ENCODE measurements around the gene IGFL1. TPM values are rescaled to one million over a fixed set of nuclear protein-coding genes. Genes with fewer than 3 reads are reported as not detected.
A peak's percentile ranks its signal among the peaks of the same experiment; 100 is the strongest.
"Not testable (repeated sequence)": the region's sequence is repeated elsewhere in the genome, so short reads cannot be mapped to it uniquely, and the experiment has no call there.

IGFL1 gene
- total RNA-seq, 3 donors from 2014 or later = not detected

- Histone ChIP-seq H3K27me3 (peaks cover 0 to 13% of the 10 kb centered on the region in 2 donors), H3K4me1 (no peaks in the 10 kb centered on the region), H3K9me3 (no peaks in the 10 kb centered on the region), H3K4me3 (no peak overlapping the region), H3K27ac (no peak overlapping the region), H3K36me3 (no peaks in the 10 kb centered on the region)
- intact Hi-C loops (cut with DNase I; ENCODE audit: low total_unique reads) = no loop called here
- TF ChIP-seq POLR2AphosphoS5 (IDR thresholded peaks at IDR 0.05) = peak in 2 of 3 donors; percentile 14 to 39
- TF ChIP-seq CTCF (IDR thresholded peaks at IDR 0.05) = no peak
- no peak for TF ChIP-seq POLR2A (IDR thresholded peaks at IDR 0.05)
- peak; percentile 73 to 85 for DNase-seq (ENCODE audit: low spot score in 2 of 2)
Observed at GRCh38 chr19:46221981-46222610, 7.4 kb upstream of the IGFL1 start.

GRCh38 chr19:46223787-46224186 is 5.8 kb upstream of the IGFL1 start:
- H3K27ac ChIP-seq; H3K4me1 ChIP-seq; H3K27me3 ChIP-seq; DNase-seq (ENCODE audit: low spot score in 2 of 2); intact Hi-C loops (cut with DNase I; ENCODE audit: low total_unique reads); H3K9me3 ChIP-seq; H3K4me3 ChIP-seq; H3K36me3 ChIP-seq: not testable (repeated sequence)

DNA sequence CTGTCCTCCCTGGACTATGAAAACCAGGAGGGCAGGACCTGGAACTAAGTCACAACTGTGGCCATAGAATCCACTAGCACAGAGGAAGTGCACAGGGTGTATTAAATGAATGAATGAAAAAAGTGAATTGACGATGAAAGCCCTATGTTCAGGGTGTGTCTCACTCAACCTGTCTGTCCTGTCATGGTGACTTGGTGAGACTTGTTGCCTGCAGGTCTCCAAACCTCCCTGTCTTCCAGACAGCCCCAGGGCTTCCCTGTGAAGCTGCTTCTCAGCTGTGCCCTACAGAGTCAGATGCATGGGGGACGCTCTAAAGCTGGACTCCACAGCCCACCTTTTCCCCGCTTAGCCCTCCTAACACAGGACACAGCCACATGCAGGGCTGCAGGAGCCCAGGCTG is 4.8 kb upstream of the IGFL1 start:
- Histone ChIP-seq H3K9me3 (no peaks in the 10 kb centered on the region), H3K4me1 (no peaks in the 10 kb centered on the region), H3K4me3 (no peak overlapping the region), H3K27me3 (peaks cover 0 to 16% of the 10 kb centered on the region in 2 donors), H3K27ac (no peak overlapping the region), H3K36me3 (no peaks in the 10 kb centered on the region)
- TF ChIP-seq POLR2AphosphoS5 (IDR thresholded peaks at IDR 0.05) = no peak
- TF ChIP-seq CTCF (IDR thresholded peaks at IDR 0.05) = no peak
- TF ChIP-seq POLR2A (IDR thresholded peaks at IDR 0.05) = no peak
- no peak for DNase-seq (ENCODE audit: low spot score in 2 of 2)
- intact Hi-C loops (cut with DNase I; ENCODE audit: low total_unique reads) = no loop called here

- H3K9me3 ChIP-seq = no peaks in the 10 kb centered on the region
- H3K36me3 ChIP-seq = no peaks in the 10 kb centered on the region
- peaks cover 0 to 17% of the 10 kb centered on the region in 2 donors for H3K27me3 ChIP-seq
- no peak overlapping the region for H3K4me3 ChIP-seq
- intact Hi-C loops (cut with DNase I; ENCODE audit: low total_unique reads) = no loop called here
- H3K27ac ChIP-seq = no peak overlapping the region
- no peak for DNase-seq (ENCODE audit: low spot score in 2 of 2)
- no peaks in the 10 kb centered on the region for H3K4me1 ChIP-seq
- TF ChIP-seq CTCF (IDR thresholded peaks at IDR 0.05) = no peak
- no peak for TF ChIP-seq POLR2A (IDR thresholded peaks at IDR 0.05)
Observed at GRCh38 chr19:46225558-46226004, 4.0 kb upstream of the IGFL1 start.

- intact Hi-C loops (cut with DNase I; ENCODE audit: low total_unique reads) = no loop called here
Observed at GRCh38 chr19:46226438-46226973, 3.0 kb upstream of the IGFL1 start.

More at GRCh38 chr19:46226438-46226973, 3.0 kb upstream of the IGFL1 start:
- DNase-seq (ENCODE audit: low spot score in 2 of 2) = no peak
- no peak overlapping the region for H3K4me3 ChIP-seq
- peaks cover 0 to 20% of the 10 kb centered on the region in 2 donors for H3K27me3 ChIP-seq
- no peaks in the 10 kb centered on the region for H3K36me3 ChIP-seq
- TF ChIP-seq CTCF (IDR thresholded peaks at IDR 0.05) (no peak), POLR2A (IDR thresholded peaks at IDR 0.05) (no peak)
- H3K4me1 ChIP-seq = no peaks in the 10 kb centered on the region
- no peak overlapping the region for H3K27ac ChIP-seq
- no peaks in the 10 kb centered on the region for H3K9me3 ChIP-seq
